Natural killer cell (primary cell): ENCODE data around the gene ZNF888. TPM values are rescaled to one million over a fixed set of nuclear protein-coding genes. Genes with fewer than 3 reads are reported as not detected.
"Not testable (repeated sequence)": the region's sequence is repeated elsewhere in the genome, so short reads cannot be mapped to it uniquely, and the experiment has no call there.

Source experiments
- ATAC-seq, 3 donors: fragments of 150-1000 bp in 2 of 3; fragments of 200-7000 bp in 1 of 3; cut with Tn5 transposase; 1 replicate in 1 of 3; 2 replicates in 2 of 3; pipeline ENCODE4 v1.10.0; 2021; ENCODE audit warnings: mild to moderate bottlenecking in 2 of 3, moderate library complexity in 2 of 3
- DNase-seq, 2 donors: peaks; one replicate each; pipeline versions ENCODE4 v3.0.0 to v3.0.0-alpha.2; 2013 to 2021; ENCODE audit warnings: mixed read lengths in 1 of 2
- H3K27ac ChIP-seq: one replicate; pipeline ENCODE4 v1.5.1; 2013; ENCODE audit warnings: mild to moderate bottlenecking, low read length
- H3K27me3 ChIP-seq: one replicate; pipeline ENCODE4 v1.6.1; 2013; ENCODE audit warnings: low read length; ENCODE audit not compliant: control insufficient read depth, insufficient read depth
- H3K36me3 ChIP-seq: one replicate; pipeline ENCODE4 v1.6.1; 2013; ENCODE audit warnings: low read length; ENCODE audit not compliant: control insufficient read depth, insufficient read depth
- H3K4me1 ChIP-seq: one replicate; pipeline ENCODE4 v1.6.1; 2013; ENCODE audit warnings: low read length; ENCODE audit not compliant: control insufficient read depth, insufficient read depth
- H3K4me3 ChIP-seq: one replicate; pipeline ENCODE4 v1.5.1; 2013; ENCODE audit warnings: low read length
- H3K9me3 ChIP-seq: one replicate; pipeline ENCODE4 v1.6.1; 2013; ENCODE audit warnings: low read length; ENCODE audit not compliant: control insufficient read depth, insufficient read depth
- H3K27ac Mint-ChIP-seq, 2 donors: one replicate each; pipeline ENCODE4 v1.8.0; 2022; ENCODE audit warnings: mild to moderate bottlenecking in 2 of 2, mixed read lengths in 2 of 2, moderate library complexity in 1 of 2
- H3K27me3 Mint-ChIP-seq, 2 donors: one replicate each; pipeline ENCODE4 v1.8.0; 2022; ENCODE audit warnings: low read depth in 2 of 2, mixed read lengths in 2 of 2
- H3K36me3 Mint-ChIP-seq: one replicate; pipeline ENCODE4 v1.8.0; 2022; ENCODE audit warnings: mixed read lengths
- H3K4me1 Mint-ChIP-seq, 2 donors: one replicate each; pipeline ENCODE4 v1.8.0; 2022; ENCODE audit warnings: mixed read lengths in 2 of 2
- H3K4me3 Mint-ChIP-seq: one replicate; pipeline ENCODE4 v1.8.0; 2022; ENCODE audit warnings: mild to moderate bottlenecking, moderate library complexity, mixed read lengths
- H3K9me3 Mint-ChIP-seq, 2 donors: one replicate each; pipeline ENCODE4 v1.8.0; 2022; ENCODE audit warnings: mixed read lengths in 2 of 2
- WGBS: methylation state at CpG from one replicate; pipeline ENCODE4 v1.1.7; 2013; ENCODE audit warnings: missing lambda C conversion rate; ENCODE audit not compliant: insufficient coverage; 5-methylcytosine and 5-hydroxymethylcytosine counted together
- intact Hi-C: fragments of 100-400 bp; cut with micrococcal nuclease; formaldehyde crosslinking; loops from one replicate; pipeline ENCODE4 v1.14.2; 2022
- total RNA-seq, 4 donors: library from RNA; stranded (reverse); fragments of 120-200 nt in 1 of 4; gene quantifications; one replicate each; pipeline versions ENCODE4 v1.2.3 to v1.2.4, GENCODE V29; 2013 to 2022
- TF ChIP-seq, protein P1 (sequence below): fragments of 200-600 bp; IDR thresholded peaks from one replicate; pipeline ENCODE4 v1.8.0; 2022; ENCODE audit warnings: antibody characterized with exemption

Gene ZNF888
- total RNA-seq, 3 donors from 2014 or later (not counting 1 experiment from before 2014, with no cell fraction given): 5.1 to 13.5 (median 8.0) TPM

DNA sequence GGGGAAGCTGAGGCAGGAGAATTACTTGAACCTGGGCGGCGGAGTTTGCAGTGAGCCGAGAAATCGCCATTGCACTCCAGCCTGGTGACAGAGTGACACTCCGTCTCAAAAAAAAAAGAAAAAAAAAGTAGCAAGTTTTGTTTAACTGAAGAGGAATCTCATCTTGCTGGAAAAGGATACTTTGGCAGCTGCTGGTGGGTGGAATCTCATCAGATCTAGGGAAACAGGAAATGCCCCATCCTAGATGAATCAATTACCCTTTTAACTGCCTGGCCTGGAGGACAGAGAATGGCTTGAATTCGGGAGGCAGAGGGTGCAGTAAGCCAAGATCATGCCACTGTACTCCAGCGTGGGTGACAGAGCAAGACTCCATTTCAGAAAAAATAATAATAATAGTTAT is 34.2 kb downstream of the ZNF888 start:
- no peak overlapping the region for H3K27ac Mint-ChIP-seq
- peaks cover 45% of the 10 kb centered on the region for H3K36me3 ChIP-seq
- H3K27ac ChIP-seq: no peak overlapping the region

DNA sequence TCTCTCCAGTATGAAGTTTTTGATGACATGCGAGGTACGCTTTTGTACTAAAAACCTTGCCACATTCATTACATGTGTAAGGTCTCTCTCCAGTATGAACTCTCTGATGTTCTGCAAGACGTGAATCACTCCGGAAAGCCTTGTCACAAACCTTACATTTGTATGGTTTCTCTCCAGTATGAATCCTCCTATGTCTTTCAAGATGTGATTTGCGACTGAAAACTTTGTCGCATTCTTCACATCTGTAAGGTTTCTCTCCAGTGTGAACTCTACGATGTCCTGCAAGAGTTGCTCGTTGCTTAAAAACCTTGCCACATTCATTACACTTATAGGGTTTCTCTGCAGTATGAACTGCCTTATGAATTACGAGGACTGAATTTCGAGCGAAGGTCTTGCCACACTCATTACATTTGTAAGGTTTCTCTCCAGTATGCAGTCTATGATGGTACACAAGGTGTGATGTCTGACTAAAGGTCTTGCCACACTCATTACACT is 42.3 kb downstream of the ZNF888 start:
- peaks cover 53% of the 10 kb centered on the region for H3K9me3 ChIP-seq
- Mint-ChIP-seq H3K4me1 (no peaks in the 10 kb centered on the region), H3K27ac (no peak overlapping the region), H3K4me3 (no peak overlapping the region), H3K36me3 (peaks cover 62% of the 10 kb centered on the region), H3K9me3 (peaks cover 15 to 24% of the 10 kb centered on the region in 2 donors), H3K27me3 (no peaks in the 10 kb centered on the region)
- H3K4me1 ChIP-seq: no peaks in the 10 kb centered on the region
- H3K4me3 ChIP-seq: no peak overlapping the region
- ATAC-seq (no peak), DNase-seq (no peak)
- peaks cover 48% of the 10 kb centered on the region for H3K36me3 ChIP-seq
- TF ChIP-seq, protein P1, sequence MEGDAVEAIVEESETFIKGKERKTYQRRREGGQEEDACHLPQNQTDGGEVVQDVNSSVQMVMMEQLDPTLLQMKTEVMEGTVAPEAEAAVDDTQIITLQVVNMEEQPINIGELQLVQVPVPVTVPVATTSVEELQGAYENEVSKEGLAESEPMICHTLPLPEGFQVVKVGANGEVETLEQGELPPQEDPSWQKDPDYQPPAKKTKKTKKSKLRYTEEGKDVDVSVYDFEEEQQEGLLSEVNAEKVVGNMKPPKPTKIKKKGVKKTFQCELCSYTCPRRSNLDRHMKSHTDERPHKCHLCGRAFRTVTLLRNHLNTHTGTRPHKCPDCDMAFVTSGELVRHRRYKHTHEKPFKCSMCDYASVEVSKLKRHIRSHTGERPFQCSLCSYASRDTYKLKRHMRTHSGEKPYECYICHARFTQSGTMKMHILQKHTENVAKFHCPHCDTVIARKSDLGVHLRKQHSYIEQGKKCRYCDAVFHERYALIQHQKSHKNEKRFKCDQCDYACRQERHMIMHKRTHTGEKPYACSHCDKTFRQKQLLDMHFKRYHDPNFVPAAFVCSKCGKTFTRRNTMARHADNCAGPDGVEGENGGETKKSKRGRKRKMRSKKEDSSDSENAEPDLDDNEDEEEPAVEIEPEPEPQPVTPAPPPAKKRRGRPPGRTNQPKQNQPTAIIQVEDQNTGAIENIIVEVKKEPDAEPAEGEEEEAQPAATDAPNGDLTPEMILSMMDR: no peak
- no peaks in the 10 kb centered on the region for H3K27me3 ChIP-seq
- intact Hi-C loops: no loop called here
- 93% methylated on average over 11 of the region's 11 CpGs for WGBS
- H3K27ac ChIP-seq: no peak overlapping the region

More for the DNA sequence above, 34.2 kb downstream of the ZNF888 start:
- no peak overlapping the region for H3K4me3 Mint-ChIP-seq
- intact Hi-C loops: no loop called here
- H3K4me1 Mint-ChIP-seq: peaks cover 15 to 19% of the 10 kb centered on the region in 2 donors
- Histone ChIP-seq H3K9me3 (peaks cover 7% of the 10 kb centered on the region), H3K27me3 (no peaks in the 10 kb centered on the region), H3K4me3 (no peak overlapping the region), H3K4me1 (no peaks in the 10 kb centered on the region)
- 96% methylated on average over 6 of the region's 7 CpGs for WGBS
- H3K27me3 Mint-ChIP-seq: no peaks in the 10 kb centered on the region
- TF ChIP-seq, protein P1: no peak
- DNase-seq (no peak), ATAC-seq (no peak)
- no peaks in the 10 kb centered on the region for H3K9me3 Mint-ChIP-seq
- peaks cover 37% of the 10 kb centered on the region for H3K36me3 Mint-ChIP-seq

DNA sequence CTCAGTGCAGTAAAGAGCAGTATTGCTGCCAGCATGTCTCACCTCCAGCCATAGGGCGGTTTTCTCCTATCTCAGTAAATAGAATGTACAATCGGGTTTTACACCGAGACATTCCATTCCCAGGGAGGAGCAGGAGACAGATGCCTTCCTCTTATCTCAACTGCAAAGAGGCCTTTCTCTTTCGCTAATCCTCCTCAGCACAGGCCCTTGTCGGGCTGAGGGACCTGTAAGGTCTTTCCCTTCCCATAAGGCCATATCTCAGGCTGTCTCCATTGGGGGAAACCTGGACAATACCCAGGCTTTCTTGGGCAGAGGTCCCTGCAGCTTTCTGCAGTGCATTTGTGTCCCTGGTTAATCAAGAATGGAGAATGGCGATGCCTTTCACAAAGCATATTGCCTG is 50.2 kb downstream of the ZNF888 start:
- H3K27me3 ChIP-seq, H3K4me3 ChIP-seq, H3K9me3 Mint-ChIP-seq, H3K4me1 Mint-ChIP-seq, ATAC-seq, H3K27me3 Mint-ChIP-seq, H3K27ac Mint-ChIP-seq, H3K36me3 ChIP-seq, H3K4me3 Mint-ChIP-seq, intact Hi-C loops, DNase-seq, H3K4me1 ChIP-seq, H3K27ac ChIP-seq, H3K36me3 Mint-ChIP-seq: not testable (repeated sequence)
- WGBS: 92% methylated on average over 6 of the region's 6 CpGs
- peaks cover 13% of the 10 kb centered on the region for H3K9me3 ChIP-seq

DNA sequence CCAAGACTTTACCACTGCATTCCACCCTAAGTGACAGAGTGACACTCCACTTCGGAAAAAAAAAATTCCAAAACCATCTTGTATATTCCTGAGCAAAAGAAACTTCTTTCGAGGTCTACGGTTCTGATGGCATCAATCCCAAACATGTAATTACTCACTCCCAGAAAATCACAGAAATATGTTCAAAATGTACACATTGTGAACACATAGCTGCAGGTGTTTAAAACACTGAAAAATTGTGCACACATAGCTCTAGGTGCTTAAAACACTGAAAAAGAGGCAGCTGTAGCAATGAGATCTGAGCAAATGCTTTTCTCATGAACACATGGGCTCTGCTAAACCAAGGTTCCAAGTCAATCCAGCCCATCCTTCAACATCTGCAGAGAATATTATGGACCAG is 51.8 kb downstream of the ZNF888 start:
- ATAC-seq: no peak
- DNase-seq: no peak
- intact Hi-C loops: no loop called here
- Histone ChIP-seq H3K27me3 (no peaks in the 10 kb centered on the region), H3K9me3 (peaks cover 3% of the 10 kb centered on the region), H3K27ac (no peak overlapping the region), H3K4me3 (no peak overlapping the region), H3K4me1 (no peaks in the 10 kb centered on the region), H3K36me3 (no peaks in the 10 kb centered on the region)
- TF ChIP-seq, protein P1: no peak
- no peaks in the 10 kb centered on the region for H3K36me3 Mint-ChIP-seq
- 90% methylated on average over 3 of the region's 3 CpGs for WGBS
- no peaks in the 10 kb centered on the region for H3K4me1 Mint-ChIP-seq
- peaks cover 0 to 2% of the 10 kb centered on the region in 2 donors for H3K9me3 Mint-ChIP-seq
- no peaks in the 10 kb centered on the region for H3K27me3 Mint-ChIP-seq
- H3K27ac Mint-ChIP-seq: no peak overlapping the region
- no peak overlapping the region for H3K4me3 Mint-ChIP-seq

DNA sequence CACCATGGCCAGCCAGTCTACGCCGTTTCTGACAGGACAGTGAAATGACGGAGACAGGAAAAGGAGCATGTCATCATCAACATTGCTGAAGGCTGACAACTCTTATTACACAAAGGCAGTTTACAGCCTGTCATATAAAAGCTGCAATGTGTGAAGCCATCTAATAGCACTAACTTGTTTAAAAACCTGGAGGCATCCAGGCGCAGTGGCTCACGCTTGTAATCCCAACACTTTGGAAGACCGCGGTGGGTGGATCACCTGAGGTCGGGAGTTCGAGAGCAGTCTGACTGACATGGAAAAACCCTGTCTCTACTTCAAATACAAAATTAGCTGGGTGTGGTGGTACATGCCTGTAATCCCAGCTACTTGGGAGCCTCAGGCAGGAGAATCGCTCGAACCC is 55.2 kb downstream of the ZNF888 start:
- ATAC-seq, H3K9me3 Mint-ChIP-seq, H3K4me3 Mint-ChIP-seq, H3K4me1 ChIP-seq, H3K27me3 ChIP-seq, H3K4me1 Mint-ChIP-seq, DNase-seq, H3K9me3 ChIP-seq, H3K27me3 Mint-ChIP-seq, intact Hi-C loops, H3K4me3 ChIP-seq, H3K27ac ChIP-seq, H3K36me3 Mint-ChIP-seq, H3K27ac Mint-ChIP-seq, H3K36me3 ChIP-seq: not testable (repeated sequence)
- 98% methylated on average over 11 of the region's 11 CpGs for WGBS

DNA sequence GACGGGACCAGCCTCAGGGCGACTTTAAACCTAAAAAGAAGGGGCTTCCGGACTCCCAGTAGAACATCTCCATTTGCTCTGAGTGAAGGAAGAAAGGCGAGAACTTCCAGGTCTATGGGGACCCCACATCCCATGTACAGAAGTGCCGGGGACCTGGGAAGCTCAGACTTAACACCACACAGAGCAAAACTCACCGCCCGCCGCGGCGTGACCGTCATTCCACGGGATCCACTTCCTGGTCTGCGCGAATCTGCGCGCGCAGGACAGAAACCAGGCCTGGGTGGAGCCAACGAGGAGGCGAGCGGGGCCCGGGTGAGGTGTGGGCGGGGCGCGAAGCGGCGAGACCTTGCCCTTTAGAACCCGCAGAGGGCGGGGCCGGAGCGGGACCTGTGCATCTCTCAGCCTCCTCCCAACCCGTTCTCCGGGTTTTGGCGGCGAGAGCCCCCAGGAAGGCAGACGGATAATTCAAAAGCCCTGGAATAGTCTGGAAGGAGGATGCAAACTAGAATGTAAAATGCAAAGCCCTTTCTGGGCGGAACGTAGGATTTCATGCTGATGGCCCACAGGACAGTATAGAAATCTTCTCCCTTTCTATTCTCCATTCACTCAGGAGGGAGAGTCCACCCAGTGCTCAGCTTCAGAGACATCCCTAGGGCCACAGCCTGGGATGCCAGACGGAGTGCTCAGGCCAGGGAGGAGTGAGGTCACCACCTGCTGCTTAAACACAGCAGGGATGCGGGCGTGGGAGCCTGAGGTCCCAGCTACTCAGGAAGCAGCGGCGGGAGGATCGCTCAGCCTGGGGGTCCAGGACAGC is 65.6 kb downstream of the ZNF888 start, which contains the start of gene ZNF468:
TSS of gene ZNF468 (minus strand) at position 242 of the 814 bp plus-strand sequence. CDS start 3,347 bp downstream, outside the sequence.
- Mint-ChIP-seq H3K27ac (peak within 1 kb of the TSS; percentile 80 to 85), H3K4me1 (peaks cover 29 to 32% of the 10 kb centered on the region in 2 donors), H3K4me3 (peak within 1 kb of the TSS; percentile 94)
- intact Hi-C loops: loop anchor here (1.0 to 10.0 kb wide), 3 partner anchors 40 to 123 kb away; partner anchors contain the start of genes ZNF320, ZNF600 and ZNF611
- Histone ChIP-seq H3K36me3 (peaks cover 11% of the 10 kb centered on the region), H3K4me3 (peak within 1 kb of the TSS; percentile 73), H3K4me1 (peaks cover 18% of the 10 kb centered on the region), H3K27ac (peak within 1 kb of the TSS; percentile 38)
- not testable (repeated sequence) for H3K9me3 ChIP-seq, H3K36me3 Mint-ChIP-seq, H3K27me3 ChIP-seq, H3K9me3 Mint-ChIP-seq, H3K27me3 Mint-ChIP-seq
- ATAC-seq (peak; percentile 99 to 100 (median 99)), DNase-seq (peak; percentile 83 to 84)
- WGBS: 0% methylated on average over 40 of the region's 43 CpGs
